ENCODE measurements around the gene VILL.

GRCh38 chr3:38047896-38048295 is 57.3 kb downstream of the VILL start:
- TF ChIP-seq CTCF (conservative IDR thresholded peaks at IDR 0.05; ENCODE audit: low read depth, low read length) (no peak), EZH2 (IDR thresholded peaks at IDR 0.05; ENCODE audit: borderline replicate concordance, low read depth, low read length, poor library complexity, severe bottlenecking) (no peak)
